Endothelial cell (in vitro differentiated cells): ENCODE data around the gene ENDOU. TPM values are rescaled to one million over a fixed set of nuclear protein-coding genes. Genes with fewer than 3 reads are reported as not detected.

Source experiments
- DNase-seq: peaks from one replicate; pipeline ENCODE4 v3.0.0; 2021; ENCODE audit warnings: low spot score
- H3K27ac Mint-ChIP-seq: one replicate; pipeline ENCODE4 v1.8.0; 2021; ENCODE audit warnings: mixed read lengths, inconsistent platforms; ENCODE audit not compliant: unreplicated experiment
- H3K27me3 Mint-ChIP-seq: one replicate; pipeline ENCODE4 v1.8.0; 2021; ENCODE audit warnings: mild to moderate bottlenecking, moderate library complexity, mixed read lengths, inconsistent platforms; ENCODE audit not compliant: unreplicated experiment
- H3K36me3 Mint-ChIP-seq: one replicate; pipeline ENCODE4 v1.8.0; 2021; ENCODE audit warnings: mild to moderate bottlenecking, low read depth, mixed read lengths, inconsistent platforms; ENCODE audit not compliant: unreplicated experiment
- H3K4me1 Mint-ChIP-seq: one replicate; pipeline ENCODE4 v1.8.0; 2021; ENCODE audit warnings: mild to moderate bottlenecking, mixed read lengths, inconsistent platforms; ENCODE audit not compliant: unreplicated experiment
- H3K4me3 Mint-ChIP-seq: one replicate; pipeline ENCODE4 v1.8.0; 2021; ENCODE audit warnings: mild to moderate bottlenecking, mixed read lengths, inconsistent platforms; ENCODE audit not compliant: unreplicated experiment
- H3K9me3 Mint-ChIP-seq: one replicate; pipeline ENCODE4 v1.8.0; 2021; ENCODE audit warnings: mixed read lengths, inconsistent platforms; ENCODE audit not compliant: unreplicated experiment
- total RNA-seq: library from RNA; stranded (reverse); fragmentation: NEBNext Ultra II Directional; extraction: Animal tissue kit (Norgen Biotek cat#: 25700); gene quantifications from one replicate; pipeline ENCODE4 v1.2.1, GENCODE V29; 2021; ENCODE audit not compliant: unreplicated experiment
- TF ChIP-seq, protein P1 (sequence below): fragments of 200-600 bp; sonication (generic); IDR thresholded peaks from one replicate; pipeline ENCODE4 v1.5.0; 2021; ENCODE audit warnings: antibody characterized with exemption; ENCODE audit not compliant: unreplicated experiment

Gene ENDOU
- total RNA-seq, 1 donor from 2014 or later, result 1.6 TPM

DNA sequence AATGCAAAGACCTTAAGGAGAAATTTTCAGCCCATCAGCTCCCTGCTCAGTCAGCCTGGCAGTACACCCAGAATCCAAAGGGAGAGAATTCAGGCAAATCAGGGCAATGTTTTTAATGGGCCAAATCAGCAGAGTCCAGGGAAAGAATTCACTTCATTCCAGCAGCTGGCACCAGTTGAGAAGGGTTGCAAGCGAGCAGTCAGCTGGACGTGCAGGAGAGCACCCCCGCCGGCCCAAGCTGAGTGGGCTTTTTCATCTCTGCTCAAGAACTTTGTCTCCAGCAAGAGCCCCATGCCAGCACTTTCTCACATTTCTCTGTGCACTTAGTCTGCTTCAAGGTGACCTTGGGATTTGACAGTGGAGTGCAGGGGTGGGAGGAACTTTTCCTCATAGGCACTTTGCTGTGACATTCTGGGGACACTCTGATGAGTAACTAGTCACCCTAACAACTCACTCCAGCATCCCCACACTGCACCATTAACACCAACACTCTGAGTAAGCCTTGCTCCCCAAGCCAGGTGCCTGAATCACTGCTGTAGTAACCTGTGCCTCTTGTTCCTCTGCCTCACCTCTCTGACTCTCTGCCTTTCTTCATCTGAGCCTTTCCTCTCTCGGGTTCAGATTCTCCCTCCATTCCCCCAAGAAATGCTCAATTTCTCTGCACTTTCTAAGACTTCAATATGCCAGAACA, 2.2 kb downstream of the ENDOU start:
- peaks cover 17% of the 10 kb centered on the region for H3K27me3 Mint-ChIP-seq
- no peaks in the 10 kb centered on the region for H3K9me3 Mint-ChIP-seq
- DNase-seq, result no peak
- H3K27ac Mint-ChIP-seq, result no peak overlapping the region
- H3K4me3 Mint-ChIP-seq, result peak overlapping the region; percentile 11
- TF ChIP-seq, protein P1, sequence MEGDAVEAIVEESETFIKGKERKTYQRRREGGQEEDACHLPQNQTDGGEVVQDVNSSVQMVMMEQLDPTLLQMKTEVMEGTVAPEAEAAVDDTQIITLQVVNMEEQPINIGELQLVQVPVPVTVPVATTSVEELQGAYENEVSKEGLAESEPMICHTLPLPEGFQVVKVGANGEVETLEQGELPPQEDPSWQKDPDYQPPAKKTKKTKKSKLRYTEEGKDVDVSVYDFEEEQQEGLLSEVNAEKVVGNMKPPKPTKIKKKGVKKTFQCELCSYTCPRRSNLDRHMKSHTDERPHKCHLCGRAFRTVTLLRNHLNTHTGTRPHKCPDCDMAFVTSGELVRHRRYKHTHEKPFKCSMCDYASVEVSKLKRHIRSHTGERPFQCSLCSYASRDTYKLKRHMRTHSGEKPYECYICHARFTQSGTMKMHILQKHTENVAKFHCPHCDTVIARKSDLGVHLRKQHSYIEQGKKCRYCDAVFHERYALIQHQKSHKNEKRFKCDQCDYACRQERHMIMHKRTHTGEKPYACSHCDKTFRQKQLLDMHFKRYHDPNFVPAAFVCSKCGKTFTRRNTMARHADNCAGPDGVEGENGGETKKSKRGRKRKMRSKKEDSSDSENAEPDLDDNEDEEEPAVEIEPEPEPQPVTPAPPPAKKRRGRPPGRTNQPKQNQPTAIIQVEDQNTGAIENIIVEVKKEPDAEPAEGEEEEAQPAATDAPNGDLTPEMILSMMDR, result no peak
- H3K4me1 Mint-ChIP-seq, result peaks cover 18% of the 10 kb centered on the region
- H3K36me3 Mint-ChIP-seq, result peaks cover 9% of the 10 kb centered on the region

DNA sequence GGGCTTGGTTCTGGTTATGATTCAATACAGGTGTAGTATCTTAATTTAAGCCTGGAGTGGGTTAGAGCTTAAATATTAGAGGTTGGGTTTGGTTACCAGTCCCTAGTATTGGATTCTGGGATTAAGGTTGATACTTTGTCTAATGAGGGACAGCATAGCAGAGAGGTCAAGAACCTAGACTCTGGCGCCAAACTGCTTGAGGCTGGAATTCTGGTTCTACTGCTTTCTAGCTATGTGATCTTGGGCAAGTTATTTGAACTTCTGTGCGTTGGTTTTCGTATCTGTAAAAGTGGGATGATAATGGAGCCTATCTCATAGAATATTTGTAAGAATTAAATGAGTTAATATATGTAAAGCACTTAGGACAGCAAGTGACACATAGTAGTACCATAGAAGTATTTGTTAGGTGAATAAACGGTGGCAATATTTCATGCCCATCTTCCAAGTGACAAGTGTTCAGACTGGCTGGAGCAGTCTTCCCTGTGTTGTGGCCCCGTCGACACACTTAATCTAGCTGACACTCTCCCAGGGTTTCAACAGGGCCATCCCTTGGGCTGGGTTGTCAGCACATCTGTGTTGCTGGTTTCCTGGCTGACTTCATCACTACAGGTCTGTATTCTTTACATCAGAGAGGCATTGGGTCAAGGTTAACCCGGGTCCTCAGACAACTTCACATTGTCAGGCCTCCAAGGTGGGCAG, 3.0 kb downstream of the ENDOU start:
- Mint-ChIP-seq H3K4me1 (peaks cover 22% of the 10 kb centered on the region), H3K36me3 (peaks cover 6% of the 10 kb centered on the region), H3K27me3 (peaks cover 14% of the 10 kb centered on the region), H3K4me3 (no peak overlapping the region), H3K9me3 (no peaks in the 10 kb centered on the region), H3K27ac (no peak overlapping the region)
- TF ChIP-seq, protein P1, result no peak
- DNase-seq, result no peak

DNA sequence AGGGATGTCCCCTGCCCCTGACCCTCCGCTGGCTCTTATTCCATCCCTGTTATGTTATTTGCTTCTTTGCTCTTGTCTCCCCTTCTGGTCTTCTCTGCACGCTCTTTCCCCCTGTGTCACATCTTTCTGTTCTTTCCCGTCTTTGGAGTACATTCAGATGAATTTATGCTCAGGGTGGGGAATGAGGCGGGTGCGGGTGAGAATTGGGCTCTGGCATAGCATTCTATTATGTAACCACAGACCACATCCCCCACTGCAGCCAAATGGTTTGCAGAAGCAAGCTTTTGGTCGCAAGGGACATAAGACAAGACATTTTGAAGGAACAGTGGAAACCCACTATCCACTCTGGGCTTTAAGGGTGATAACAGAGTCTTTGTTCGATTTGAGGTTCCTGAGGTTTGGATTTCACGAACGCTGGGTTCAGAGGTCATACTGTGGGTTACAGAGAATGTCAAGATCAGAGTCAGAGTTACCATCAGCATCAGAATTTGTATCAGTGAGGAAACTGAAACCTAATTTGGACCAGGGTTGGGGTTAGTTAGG, 3.8 kb downstream of the ENDOU start:
- Mint-ChIP-seq H3K4me1 (peaks cover 30% of the 10 kb centered on the region), H3K36me3 (peaks cover 6% of the 10 kb centered on the region)
- TF ChIP-seq, protein P1, result no peak

DNA sequence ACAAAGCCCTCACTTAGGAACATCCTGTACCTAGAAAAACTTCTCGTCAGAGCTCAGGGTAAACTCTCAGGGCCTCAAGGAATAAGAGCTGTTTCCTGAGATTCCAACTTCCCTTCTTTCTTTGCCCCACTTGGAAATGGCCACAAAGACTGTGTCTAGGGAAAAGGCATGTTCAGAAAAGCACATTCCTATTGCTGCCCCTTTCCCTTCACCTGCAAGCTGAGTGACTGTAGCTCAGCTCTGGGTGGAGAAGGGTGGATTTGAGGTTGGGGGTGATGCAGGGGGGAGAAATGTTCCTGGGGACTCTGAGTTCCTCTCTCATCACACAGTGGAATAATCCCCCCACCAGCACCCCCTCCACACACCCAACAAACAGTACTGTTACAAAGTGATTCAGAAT, 6.8 kb downstream of the ENDOU start:
- peaks cover 40% of the 10 kb centered on the region for H3K4me1 Mint-ChIP-seq
- H3K9me3 Mint-ChIP-seq, result no peaks in the 10 kb centered on the region
- H3K4me3 Mint-ChIP-seq, result peak overlapping the region; percentile 51
- peaks cover 11% of the 10 kb centered on the region for H3K27me3 Mint-ChIP-seq
- TF ChIP-seq, protein P1, result no peak
- peak overlapping the region; percentile 99 for H3K27ac Mint-ChIP-seq
- H3K36me3 Mint-ChIP-seq, result no peaks in the 10 kb centered on the region
- DNase-seq, result no peak

More for the DNA sequence above, 3.8 kb downstream of the ENDOU start:
- Mint-ChIP-seq H3K9me3 (no peaks in the 10 kb centered on the region), H3K27ac (no peak overlapping the region), H3K4me3 (no peak overlapping the region), H3K27me3 (peaks cover 14% of the 10 kb centered on the region)
- DNase-seq, result no peak
